HepG2 (cell line): ENCODE data around the gene MN1. TPM values are rescaled to one million over a fixed set of nuclear protein-coding genes. Genes with fewer than 3 reads are reported as not detected.

Experiments used
- ATAC-seq: fragments of 200-7000 bp; cut with Tn5 transposase; 3 replicates; pipeline ENCODE4 v1.9.1; 2020; ENCODE audit warnings: mild to moderate bottlenecking, moderate library complexity
- BruUV-seq: library from RNA; stranded (reverse); fragments of 400-500 nt; replicated peaks from 2 replicates; lab custom pipeline; 2021; lab: Mats Ljungman, UMichigan
- CTCF ChIA-PET: fragments of 300-600 bp; formaldehyde crosslinking; extraction: SDS; loops from one replicate; lab custom pipeline; 2021; ENCODE audit warnings: low total read pairs, inconsistent platforms, low intra/inter-chr PET ratio; lab: Yijun Ruan, JAX
- POLR2A ChIA-PET: fragments of 350-600 bp; sonication (Branson Sonifier 250); formaldehyde crosslinking; loops from one replicate; lab custom pipeline; 2020; ENCODE audit warnings: antibody characterized with exemption, inconsistent platforms; lab: Yijun Ruan, JAX
- DNase-seq: peaks from one replicate; pipeline ENCODE4 v3.0.0-alpha.2; 2015; ENCODE audit warnings: low spot score
- FAIRE-seq: peaks from 3 replicates; lab custom pipeline; 2011; peaks lifted over from hg19 to GRCh38; lab: Jason Lieb, UNC
- H2AFZ ChIP-seq: one replicate; pipeline ENCODE4 v1.6.1; 2011; ENCODE audit warnings: low read length, inconsistent platforms
- H3K27ac ChIP-seq: fragments of 300-600 bp; 3 replicates; pipeline ENCODE4 v1.8.0; 2011; ENCODE audit warnings: mixed run types, mild to moderate bottlenecking, mixed read lengths, low read length, inconsistent platforms; ENCODE audit not compliant: insufficient read depth; ENCODE audit errors: extremely low read length
- H3K27me3 ChIP-seq, 2 experiments: fragments of 200-600 bp in 1 of 2; 2 replicates in 1 of 2; 3 replicates in 1 of 2; pipeline versions ENCODE4 v1.6.0 to v1.8.0; 2011; ENCODE audit warnings: low read length in 2 of 2, mild to moderate bottlenecking in 2 of 2, moderate library complexity in 2 of 2, inconsistent platforms in 1 of 2; ENCODE audit not compliant: insufficient read depth in 2 of 2, control insufficient read depth in 1 of 2
- H3K36me3 ChIP-seq, 2 experiments: fragments of 200-600 bp in 1 of 2; replicated peaks in 1 of 2; 2 replicates in 1 of 2; 3 replicates in 1 of 2; pipeline versions ENCODE4 v1.5.1 to v1.8.0; 2011; ENCODE audit warnings: low read length in 2 of 2, inconsistent platforms in 1 of 2; ENCODE audit not compliant: insufficient read depth in 2 of 2, control insufficient read depth in 1 of 2
- H3K4me1 ChIP-seq: 2 replicates; pipeline ENCODE4 v1.5.1; 2012; ENCODE audit warnings: low read length, inconsistent platforms; ENCODE audit not compliant: insufficient read depth
- H3K4me2 ChIP-seq: 2 replicates; pipeline ENCODE4 v1.6.0; 2011; ENCODE audit warnings: low read depth, low read length, inconsistent platforms
- H3K4me3 ChIP-seq, 3 experiments: fragments of 200-600 bp in 1 of 3; sonication (generic), shearing (Covaris generic) in 1 of 3; replicated peaks in 1 of 3; 2 replicates each; pipeline ENCODE4 v1.5.1; 2011 to 2016; ENCODE audit warnings: low read length in 3 of 3, inconsistent platforms in 2 of 3, low read depth in 2 of 3, mild to moderate bottlenecking in 2 of 3, control low read depth in 1 of 3, mixed read lengths in 1 of 3; ENCODE audit not compliant: insufficient read depth in 1 of 3
- H3K79me2 ChIP-seq: one replicate; pipeline ENCODE4 v1.6.1; 2011; ENCODE audit warnings: low read length, inconsistent platforms; ENCODE audit not compliant: insufficient read depth
- H3K9ac ChIP-seq: 2 replicates; pipeline ENCODE4 v1.6.0; 2011; ENCODE audit warnings: mild to moderate bottlenecking, low read depth, low read length, inconsistent platforms; ENCODE audit not compliant: insufficient read depth
- H3K9me3 ChIP-seq: 2 replicates; pipeline ENCODE4 v1.5.1; 2012; ENCODE audit warnings: mild to moderate bottlenecking, low read length
- H4K20me1 ChIP-seq: 2 replicates; pipeline ENCODE4 v1.6.0; 2011; ENCODE audit warnings: inconsistent platforms, mild to moderate bottlenecking, low read length, moderate library complexity; ENCODE audit not compliant: insufficient read depth
- JUN ChIP-seq: sonication (generic); formaldehyde crosslinking; IDR thresholded peaks from 2 replicates; pipeline ENCODE4 v1.4.0; 2020; ENCODE audit warnings: mild to moderate bottlenecking, missing genetic modification reagents
- KAT7 ChIP-seq: IDR thresholded peaks from 2 replicates; pipeline ENCODE4 v1.6.1; 2018; ENCODE audit warnings: borderline replicate concordance, missing compliant biosample characterization
- NAIF1 ChIP-seq: sonication (generic); formaldehyde crosslinking; IDR thresholded peaks from 2 replicates; pipeline ENCODE4 v1.5.0; 2020; ENCODE audit warnings: mild to moderate bottlenecking, missing genetic modification reagents, borderline replicate concordance
- PRMT3 ChIP-seq: sonication (generic); formaldehyde crosslinking; IDR thresholded peaks from 2 replicates; pipeline ENCODE4 v1.8.1; 2022; ENCODE audit warnings: low read depth, mild to moderate bottlenecking, moderate library complexity, missing genetic modification reagents, borderline replicate concordance
- ZNF7 ChIP-seq: IDR thresholded peaks from 2 replicates; pipeline ENCODE4 v1.6.1; 2016; ENCODE audit warnings: missing biosample characterization, missing genetic modification reagents
- ZNF747 ChIP-seq: sonication (generic); formaldehyde crosslinking; IDR thresholded peaks from 2 replicates; pipeline ENCODE4 v1.8.1; 2023; ENCODE audit warnings: missing genetic modification reagents, mild to moderate bottlenecking, borderline replicate concordance
- ZNF772 ChIP-seq: sonication (generic); formaldehyde crosslinking; IDR thresholded peaks from 2 replicates; pipeline ENCODE4 v1.5.0; 2020; ENCODE audit warnings: mild to moderate bottlenecking, missing genetic modification reagents
- whole genome bisulfite sequencing: methylation state at CpG from one replicate; pipeline ENCODE4 v1.1.6; 2017; ENCODE audit warnings: low lambda C conversion rate; 5-methylcytosine and 5-hydroxymethylcytosine counted together
- in situ Hi-C: cut with HindIII; loops from 2 replicates; pipeline ENCODE4 v1.10.0; 2017; ENCODE audit warnings: low pct_unique_long_range_greater_than_20kb; ENCODE audit not compliant: extremely low pct_ligation_motif_present
- intact Hi-C: fragments of 100-400 bp; cut with micrococcal nuclease; formaldehyde crosslinking; loops from one replicate; pipeline ENCODE4 v1.10.0; 2022; ENCODE audit not compliant: unreplicated experiment
- polyA plus RNA-seq, 8 experiments: library from polyadenylated mRNA; depleted of rRNA in 3 of 8; stranded (reverse) in 7 of 8; unstranded in 1 of 8; fragments of >200 nt; fragmentation: Illumina TruSeq in 4 of 8; extraction: Trizol in 4 of 8; gene quantifications; 2 replicates each; pipeline versions ENCODE4 v1.2.1 to v1.2.3, GENCODE V29; 2011 to 2016; ENCODE audit warnings: low read depth in 4 of 8, missing spikeins in 1 of 8, mixed read lengths in 1 of 8; ENCODE audit not compliant: insufficient read depth in 1 of 8
- total RNA-seq, 5 experiments: library from RNA; depleted of rRNA; stranded (reverse); fragments of >200 nt; fragmentation: Illumina TruSeq; extraction: Trizol; gene quantifications; 2 replicates each; pipeline ENCODE4 v1.2.3, GENCODE V29; 2016; ENCODE audit warnings: low read depth in 1 of 5
- TF ChIP-seq, protein P1 (sequence below): IDR thresholded peaks from 2 replicates; pipeline ENCODE4 v1.6.1; 2016; ENCODE audit warnings: missing compliant biosample characterization, missing genetic modification reagents, borderline replicate concordance
- TF ChIP-seq, protein P2 (sequence below): sonication (generic); formaldehyde crosslinking; IDR thresholded peaks from 2 replicates; pipeline ENCODE4 v1.4.0; 2020; ENCODE audit warnings: missing genetic modification reagents; ENCODE audit errors: not compliant biosample characterization
- TF ChIP-seq, protein P3 (sequence below): sonication (generic); formaldehyde crosslinking; IDR thresholded peaks from 2 replicates; pipeline ENCODE4 v1.8.1; 2023; ENCODE audit warnings: missing genetic modification reagents, inconsistent platforms, borderline replicate concordance

Gene MN1
- total and polyA plus RNA-seq, 2 of the 13 experiments (the other 11 are each of a cell fraction or from before 2014, with no cell fraction given) = 0.01 TPM; not detected in 1

DNA sequence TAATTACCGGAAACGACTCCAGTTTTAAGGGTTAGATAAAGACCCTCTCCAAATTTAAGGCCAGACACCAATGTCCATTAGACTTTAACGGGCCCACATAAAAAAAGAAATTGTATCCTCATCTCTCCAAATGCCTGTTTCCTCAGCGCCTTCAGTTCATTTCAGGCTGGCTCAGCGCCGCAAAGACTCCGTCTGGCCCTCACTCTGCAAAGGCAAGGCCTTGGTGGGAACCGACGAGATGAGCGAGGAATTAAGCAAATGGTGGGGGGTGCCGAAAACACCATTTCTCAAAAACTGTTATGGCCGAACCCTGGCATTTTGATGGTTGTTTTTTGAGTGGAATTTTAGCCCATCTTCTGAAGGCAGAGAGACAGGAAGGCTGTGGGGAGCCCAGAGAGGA, 15.7 kb downstream of the MN1 start:
- DNase-seq = no peak
- no peak overlapping the region for H3K4me2 ChIP-seq
- H2AFZ ChIP-seq = no peak overlapping the region
- in situ Hi-C loops (no loop called here), intact Hi-C loops (no loop called here)
- H3K27ac ChIP-seq = no peak overlapping the region
- H3K4me3 ChIP-seq = no peak overlapping the region
- TF ChIP-seq ZNF772 (no peak), JUN (CRISPR knock-in tag) (no peak), PRMT3 (CRISPR knock-in tag) (no peak), NAIF1 (CRISPR knock-in tag) (no peak), KAT7 (no peak), ZNF747 (no peak), ZNF7 (CRISPR knock-in tag) (no peak)
- TF ChIP-seq, protein P1, sequence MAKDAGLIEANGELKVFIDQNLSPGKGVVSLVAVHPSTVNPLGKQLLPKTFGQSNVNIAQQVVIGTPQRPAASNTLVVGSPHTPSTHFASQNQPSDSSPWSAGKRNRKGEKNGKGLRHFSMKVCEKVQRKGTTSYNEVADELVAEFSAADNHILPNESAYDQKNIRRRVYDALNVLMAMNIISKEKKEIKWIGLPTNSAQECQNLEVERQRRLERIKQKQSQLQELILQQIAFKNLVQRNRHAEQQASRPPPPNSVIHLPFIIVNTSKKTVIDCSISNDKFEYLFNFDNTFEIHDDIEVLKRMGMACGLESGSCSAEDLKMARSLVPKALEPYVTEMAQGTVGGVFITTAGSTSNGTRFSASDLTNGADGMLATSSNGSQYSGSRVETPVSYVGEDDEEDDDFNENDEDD (CRISPR knock-in tag) = no peak
- TF ChIP-seq, protein P2, sequence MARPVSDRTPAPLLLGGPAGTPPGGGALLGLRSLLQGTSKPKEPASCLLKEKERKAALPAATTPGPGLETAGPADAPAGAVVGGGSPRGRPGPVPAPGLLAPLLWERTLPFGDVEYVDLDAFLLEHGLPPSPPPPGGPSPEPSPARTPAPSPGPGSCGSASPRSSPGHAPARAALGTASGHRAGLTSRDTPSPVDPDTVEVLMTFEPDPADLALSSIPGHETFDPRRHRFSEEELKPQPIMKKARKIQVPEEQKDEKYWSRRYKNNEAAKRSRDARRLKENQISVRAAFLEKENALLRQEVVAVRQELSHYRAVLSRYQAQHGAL (CRISPR knock-in tag) = no peak
- TF ChIP-seq, protein P3, sequence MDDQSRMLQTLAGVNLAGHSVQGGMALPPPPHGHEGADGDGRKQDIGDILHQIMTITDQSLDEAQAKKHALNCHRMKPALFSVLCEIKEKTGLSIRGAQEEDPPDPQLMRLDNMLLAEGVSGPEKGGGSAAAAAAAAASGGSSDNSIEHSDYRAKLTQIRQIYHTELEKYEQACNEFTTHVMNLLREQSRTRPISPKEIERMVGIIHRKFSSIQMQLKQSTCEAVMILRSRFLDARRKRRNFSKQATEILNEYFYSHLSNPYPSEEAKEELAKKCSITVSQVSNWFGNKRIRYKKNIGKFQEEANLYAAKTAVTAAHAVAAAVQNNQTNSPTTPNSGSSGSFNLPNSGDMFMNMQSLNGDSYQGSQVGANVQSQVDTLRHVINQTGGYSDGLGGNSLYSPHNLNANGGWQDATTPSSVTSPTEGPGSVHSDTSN (CRISPR knock-in tag) = no peak
- ATAC-seq = no peak
- H3K9me3 ChIP-seq = no peaks in the 10 kb centered on the region
- ChIA-PET CTCF (no interaction called here), POLR2A (no interaction called here)
- H3K36me3 ChIP-seq = no peaks in the 10 kb centered on the region
- H4K20me1 ChIP-seq = no peaks in the 10 kb centered on the region
- WGBS = 66% methylated on average over 12 of the region's 12 CpGs
- no peak overlapping the region for H3K9ac ChIP-seq
- BruUV-seq = no TSS peak
- no peak for FAIRE-seq
- no peaks in the 10 kb centered on the region for H3K4me1 ChIP-seq
- H3K27me3 ChIP-seq = peaks cover 4 to 26% of the 10 kb centered on the region in 2 experiments; a peak in 3 of 5 replicates
- no peaks in the 10 kb centered on the region for H3K79me2 ChIP-seq
